Heart left ventricle (tissue), 16 donors: ENCODE results near the gene SLC37A1. TPM values are rescaled to one million over a fixed set of nuclear protein-coding genes. Genes with fewer than 3 reads are reported as not detected.

Experiments
- ATAC-seq, 4 donors: fragments of 200-7000 bp; cut with Tn5 transposase; one replicate each; pipeline ENCODE4 v1.9.1; 2020 to 2022; ENCODE audit warnings: moderate library complexity in 4 of 4, mild to moderate bottlenecking in 3 of 4, moderate number of reproducible peaks in 1 of 4
- DNase-seq, 5 donors: peaks; one replicate each; pipeline ENCODE4 v3.0.0-alpha.2; 2020
- H3K27ac ChIP-seq, 12 donors: fragments of 200-600 bp; sonication (generic) in 4 of 12; one replicate each; pipeline versions ENCODE4 v1.5.0 to v1.8.0; 2016 to 2022; ENCODE audit warnings: mild to moderate bottlenecking in 2 of 12
- H3K27me3 ChIP-seq, 9 donors: fragments of 200-600 bp; sonication (generic) in 2 of 9; one replicate each; pipeline versions ENCODE4 v1.5.1 to v1.8.0; 2016 to 2022; ENCODE audit warnings: mild to moderate bottlenecking in 3 of 9
- H3K36me3 ChIP-seq, 9 donors: fragments of 200-600 bp; sonication (generic) in 2 of 9; one replicate each; pipeline versions ENCODE4 v1.5.0 to v1.8.0; 2018 to 2022; ENCODE audit warnings: mild to moderate bottlenecking in 2 of 9
- H3K4me1 ChIP-seq, 12 donors: fragments of 200-600 bp; sonication (generic) in 4 of 12; one replicate each; pipeline versions ENCODE4 v1.5.0 to v1.8.0; 2016 to 2022; ENCODE audit warnings: mild to moderate bottlenecking in 3 of 12
- H3K4me3 ChIP-seq, 12 donors: fragments of 200-600 bp; sonication (generic) in 4 of 12; one replicate each; pipeline versions ENCODE4 v1.5.0 to v1.8.0; 2017 to 2022; ENCODE audit warnings: mild to moderate bottlenecking in 9 of 12, moderate library complexity in 4 of 12
- H3K9me3 ChIP-seq, 12 donors: fragments of 200-600 bp; sonication (generic) in 4 of 12; one replicate each; pipeline versions ENCODE4 v1.5.0 to v1.8.0; 2016 to 2022; ENCODE audit warnings: mild to moderate bottlenecking in 1 of 12
- POLR2A ChIP-seq, 2 donors: fragments of 450-650 bp; IDR thresholded peaks; one replicate each; pipeline ENCODE4 v1.6.1; 2017; ENCODE audit warnings: antibody characterized with exemption in 2 of 2, mild to moderate bottlenecking in 2 of 2, moderate library complexity in 2 of 2
- WGBS, 4 donors: extraction: QIAGEN DNeasy Blood & Tissue Kit in 2 of 4; methylation state at CpG; one replicate each; pipeline versions ENCODE4 v1.1.5 to v1.1.7; 2013 to 2018; 5-methylcytosine and 5-hydroxymethylcytosine counted together
- intact Hi-C, 10 donors: fragments of 100-400 bp; cut with DNase I; formaldehyde crosslinking; loops; one replicate each; pipeline versions ENCODE4 v1.11.1 to v1.14.2; 2022
- polyA plus RNA-seq, 2 donors: library from polyadenylated mRNA; stranded (reverse); fragments of 200-250 nt; gene quantifications; one replicate each; pipeline ENCODE4 v1.2.3, GENCODE V29; 2013
- total RNA-seq, 9 donors: library from RNA; depleted of rRNA in 2 of 9; stranded (reverse); fragments of >200 nt in 2 of 9; fragmentation: NEBNext Ultra II Directional in 3 of 9; extraction: Animal tissue kit (Norgen Biotek cat#: 25700) in 3 of 9; gene quantifications; one replicate each; pipeline versions ENCODE4 v1.1.0 to v1.2.4, GENCODE V29; 2016 to 2023
- TF ChIP-seq, protein P1 (sequence below), 12 donors: fragments of 200-600 bp; sonication (generic) in 4 of 12; IDR thresholded peaks; one replicate each; pipeline versions ENCODE4 v1.5.0 to v1.8.0; 2018 to 2022; ENCODE audit warnings: antibody characterized with exemption in 12 of 12, mild to moderate bottlenecking in 5 of 12
- donor health status: ischemic (EF 13 %, LVEDD 7.1; RV severe dilation, severe dysfunction).
- donor health status: healthy with polysubstance abuse.
- donor health status: DM: no; HTN: yes; CAD: no.
- donor health status: DM: no; HTN: no; CAD: no.
- donor health status: ischemic (EF 25% LVEDD 6.9; RV normal size, moderate dysfunction).
- donor health status: ischemic (EF 25% LVEDD 5.7; RV mildly dilated, moderate dysfunction).
- donor health status: healthy.
- donor health status: DM: yes; HTN: yes; CAD: no.
- donor health status: ischemic (EF 35%, LVEDD 5.7; RV mildly dilated, moderate dysfunction).
- donor health status: nonischemic (EF 11% LVEDD 7.7; RV severe dilation, severe dysfunction).
- donor health status: DM: yes; HTN: yes; CAD: no.
- donor health status: PGD.
- donor health status: ischemic (EF 29% LVEDD 5.4; RV normal size, mild dysfunction).
- donor health status: nonischemic (EF 23%, LVEDD 6.1; RV moderate dilation, normal function).

Gene SLC37A1
- total and polyA plus RNA-seq, 11 donors, result 2.2 to 13.0 (median 3.8) TPM

DNA sequence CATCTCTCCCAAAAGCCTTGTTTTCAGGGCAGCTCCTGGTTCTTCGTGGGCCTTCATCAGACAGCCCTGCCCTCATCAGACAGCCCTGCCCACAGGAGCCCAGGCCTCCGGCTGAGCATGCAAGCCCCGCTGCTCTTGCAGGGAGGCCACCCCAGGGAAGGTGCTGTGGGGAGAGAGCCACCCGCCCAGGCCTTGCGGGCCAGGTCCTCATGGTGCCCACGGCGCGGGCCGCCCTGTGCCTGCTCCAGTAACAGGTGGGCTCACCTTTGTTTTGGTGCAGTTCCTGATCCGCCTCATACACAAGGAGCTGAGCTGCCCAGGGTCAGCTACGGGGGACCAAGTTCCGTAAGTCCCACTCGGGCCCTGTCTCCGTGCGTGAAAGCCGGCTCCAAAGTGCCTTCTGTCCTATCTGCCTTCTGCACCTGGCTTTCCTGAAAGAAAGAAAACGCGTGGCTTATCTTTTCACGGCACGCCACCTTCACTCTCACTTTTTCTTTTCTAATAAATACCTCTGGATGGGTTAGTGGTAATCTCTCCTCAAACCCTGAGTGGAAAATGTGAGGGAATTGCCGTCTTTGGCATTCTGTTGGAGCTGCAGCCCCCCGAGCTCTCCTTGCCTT, 65.9 kb downstream of the SLC37A1 start:
- Histone ChIP-seq H3K4me3 (no peak overlapping the region), H3K36me3 (peaks cover 0 to 26% (median 12%) of the 10 kb centered on the region in 9 donors), H3K9me3 (peaks cover 0 to 20% (median 6%) of the 10 kb centered on the region in 12 donors), H3K27ac (no peak overlapping the region), H3K4me1 (peaks cover 0 to 8% (median 0%) of the 10 kb centered on the region in 12 donors), H3K27me3 (no peaks in the 10 kb centered on the region)
- 84 to 92% (median 90%) methylated on average over 17 to 22 of the region's 22 CpGs for WGBS, 4 donors
- DNase-seq (peak in 2 of 5 donors; percentile 13 to 18), ATAC-seq (peak in 2 of 4 donors; percentile 10 to 21)
- intact Hi-C loops, result no loop called here
- TF ChIP-seq, protein P1, sequence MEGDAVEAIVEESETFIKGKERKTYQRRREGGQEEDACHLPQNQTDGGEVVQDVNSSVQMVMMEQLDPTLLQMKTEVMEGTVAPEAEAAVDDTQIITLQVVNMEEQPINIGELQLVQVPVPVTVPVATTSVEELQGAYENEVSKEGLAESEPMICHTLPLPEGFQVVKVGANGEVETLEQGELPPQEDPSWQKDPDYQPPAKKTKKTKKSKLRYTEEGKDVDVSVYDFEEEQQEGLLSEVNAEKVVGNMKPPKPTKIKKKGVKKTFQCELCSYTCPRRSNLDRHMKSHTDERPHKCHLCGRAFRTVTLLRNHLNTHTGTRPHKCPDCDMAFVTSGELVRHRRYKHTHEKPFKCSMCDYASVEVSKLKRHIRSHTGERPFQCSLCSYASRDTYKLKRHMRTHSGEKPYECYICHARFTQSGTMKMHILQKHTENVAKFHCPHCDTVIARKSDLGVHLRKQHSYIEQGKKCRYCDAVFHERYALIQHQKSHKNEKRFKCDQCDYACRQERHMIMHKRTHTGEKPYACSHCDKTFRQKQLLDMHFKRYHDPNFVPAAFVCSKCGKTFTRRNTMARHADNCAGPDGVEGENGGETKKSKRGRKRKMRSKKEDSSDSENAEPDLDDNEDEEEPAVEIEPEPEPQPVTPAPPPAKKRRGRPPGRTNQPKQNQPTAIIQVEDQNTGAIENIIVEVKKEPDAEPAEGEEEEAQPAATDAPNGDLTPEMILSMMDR (IDR thresholded peaks at IDR 0.05), result no peak
- no peak for TF ChIP-seq POLR2A (IDR thresholded peaks at IDR 0.05)

DNA sequence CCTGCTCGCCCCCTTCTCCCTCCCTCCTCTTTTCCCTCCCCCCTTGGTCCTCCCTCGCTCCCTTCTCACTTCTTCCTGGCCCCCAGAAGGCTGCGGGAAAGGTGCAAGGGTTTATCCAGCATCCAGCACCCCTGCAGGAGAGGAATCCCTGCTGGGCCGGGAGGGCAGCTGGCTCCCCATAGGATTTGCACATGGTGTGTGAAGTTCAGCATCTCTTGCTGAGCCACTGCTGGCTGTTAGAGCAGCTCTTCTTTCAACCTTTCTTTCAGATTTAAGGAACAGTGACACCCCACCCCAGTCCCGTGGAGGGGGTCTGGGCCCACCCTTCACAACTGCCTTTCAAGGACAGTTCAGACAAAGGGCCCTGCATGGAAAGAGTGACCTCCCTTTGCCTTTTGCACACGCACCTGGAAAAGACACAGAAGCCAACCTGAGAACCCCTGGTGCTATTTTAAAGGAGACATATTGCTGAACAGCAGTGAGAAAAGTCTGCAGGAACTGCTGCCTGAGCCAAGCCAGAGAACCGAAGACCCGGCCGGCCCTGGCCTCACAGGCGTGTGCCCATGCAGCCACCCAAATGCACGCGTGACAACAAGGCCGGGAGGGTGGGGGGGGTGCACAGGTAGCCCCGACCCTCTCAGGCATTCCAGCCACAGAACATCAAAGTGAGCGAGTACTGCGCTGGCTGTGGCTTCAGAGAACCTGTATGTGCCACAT, 66.6 kb downstream of the SLC37A1 start:
- peak in 2 of 5 donors; percentile 15 for DNase-seq
- WGBS, 4 donors, result 86 to 89% (median 87%) methylated on average over 13 to 16 of the region's 16 CpGs
- H3K4me1 ChIP-seq, result peaks cover 0 to 8% (median 0%) of the 10 kb centered on the region in 12 donors
- no peaks in the 10 kb centered on the region for H3K27me3 ChIP-seq
- H3K4me3 ChIP-seq, result no peak overlapping the region
- no peak for ATAC-seq
- intact Hi-C loops, result no loop called here
- peaks cover 0 to 20% (median 6%) of the 10 kb centered on the region in 9 donors for H3K36me3 ChIP-seq
- peaks cover 0 to 20% (median 6%) of the 10 kb centered on the region in 12 donors for H3K9me3 ChIP-seq
- no peak overlapping the region for H3K27ac ChIP-seq
- TF ChIP-seq, protein P1 (IDR thresholded peaks at IDR 0.05), result no peak
- no peak for TF ChIP-seq POLR2A (IDR thresholded peaks at IDR 0.05)

DNA sequence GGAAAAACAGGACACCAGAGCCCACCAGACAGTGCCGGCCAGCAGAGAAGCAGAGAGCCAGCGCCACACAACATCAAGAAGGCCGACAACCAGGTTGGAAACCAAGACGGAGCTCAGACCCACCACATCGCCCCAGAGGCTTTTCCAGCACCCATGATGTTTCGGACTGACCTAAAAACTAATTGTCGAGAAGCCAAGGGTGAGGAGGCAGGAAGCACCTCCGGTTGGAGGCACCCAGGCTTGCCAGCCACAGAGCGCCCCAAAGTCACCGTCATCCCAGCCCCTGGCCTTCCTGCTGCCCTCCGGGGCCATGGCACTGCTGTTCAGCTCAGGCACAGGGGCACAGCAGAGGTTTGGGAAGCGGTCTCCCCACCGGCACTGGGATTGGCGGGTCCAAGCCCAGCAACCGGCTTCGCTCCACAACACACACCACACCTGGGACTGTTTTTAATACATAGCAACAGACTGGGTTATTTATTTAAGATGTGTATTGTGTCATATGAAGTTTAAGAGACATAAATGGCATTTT, 67.2 kb downstream of the SLC37A1 start:
- Histone ChIP-seq H3K27ac (no peak overlapping the region), H3K27me3 (no peaks in the 10 kb centered on the region), H3K36me3 (peaks cover 0 to 13% (median 2%) of the 10 kb centered on the region in 9 donors), H3K4me1 (peaks cover 0 to 8% (median 0%) of the 10 kb centered on the region in 12 donors), H3K9me3 (peaks cover 0 to 17% (median 6%) of the 10 kb centered on the region in 12 donors), H3K4me3 (no peak overlapping the region)
- DNase-seq, result peak in 2 of 5 donors; percentile 10 to 13
- 88 to 92% (median 90%) methylated on average over 15 to 16 of the region's 16 CpGs for WGBS, 4 donors
- TF ChIP-seq, protein P1 (IDR thresholded peaks at IDR 0.05), result no peak
- no peak for TF ChIP-seq POLR2A (IDR thresholded peaks at IDR 0.05)
- ATAC-seq, result no peak
- intact Hi-C loops, result no loop called here
